Activated naive CD8-positive, alpha-beta T cell (primary cell): ENCODE results near the gene SSTR1.
A peak's percentile ranks its signal among the peaks of the same experiment; 100 is the strongest.

Experiments
- H3K27ac Mint-ChIP-seq: one replicate; pipeline ENCODE4 v1.8.0; 2021; ENCODE audit warnings: mixed read lengths
- H3K27me3 Mint-ChIP-seq: one replicate; pipeline ENCODE4 v1.8.0; 2021; ENCODE audit warnings: mixed read lengths
- H3K36me3 Mint-ChIP-seq: one replicate; pipeline ENCODE4 v1.8.0; 2021; ENCODE audit warnings: mixed read lengths
- H3K4me1 Mint-ChIP-seq: one replicate; pipeline ENCODE4 v1.8.0; 2021; ENCODE audit warnings: low read depth, mixed read lengths
- H3K4me3 Mint-ChIP-seq: one replicate; pipeline ENCODE4 v1.8.0; 2021; ENCODE audit warnings: mild to moderate bottlenecking, mixed read lengths
- H3K9me3 Mint-ChIP-seq: one replicate; pipeline ENCODE4 v1.8.0; 2021; ENCODE audit warnings: low read depth, mixed read lengths

The SSTR1 gene

DNA sequence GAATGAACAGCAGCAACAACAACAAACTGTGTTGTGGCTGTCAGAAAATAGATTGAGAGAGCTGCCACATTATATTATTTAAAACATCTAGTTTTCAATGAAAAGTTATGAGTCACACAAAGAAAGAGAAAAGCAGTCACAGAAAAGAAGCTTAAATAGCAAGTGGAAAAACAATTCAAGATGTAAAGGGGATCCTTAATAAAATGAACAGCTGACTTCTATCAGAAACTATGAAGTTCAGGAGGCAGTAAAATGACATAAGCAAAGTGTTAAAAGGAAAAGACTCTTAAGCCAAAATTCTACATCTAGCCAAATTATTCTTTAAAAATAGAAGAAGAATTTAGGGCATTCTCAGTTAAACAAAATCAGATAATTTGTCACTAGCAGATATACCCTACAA, 42.6 kb downstream of the SSTR1 start:
- Mint-ChIP-seq H3K36me3 (no peaks in the 10 kb centered on the region), H3K27ac (no peak overlapping the region), H3K27me3 (peaks cover 14% of the 10 kb centered on the region), H3K4me3 (no peak overlapping the region), H3K9me3 (no peaks in the 10 kb centered on the region), H3K4me1 (peaks cover 2% of the 10 kb centered on the region)

DNA sequence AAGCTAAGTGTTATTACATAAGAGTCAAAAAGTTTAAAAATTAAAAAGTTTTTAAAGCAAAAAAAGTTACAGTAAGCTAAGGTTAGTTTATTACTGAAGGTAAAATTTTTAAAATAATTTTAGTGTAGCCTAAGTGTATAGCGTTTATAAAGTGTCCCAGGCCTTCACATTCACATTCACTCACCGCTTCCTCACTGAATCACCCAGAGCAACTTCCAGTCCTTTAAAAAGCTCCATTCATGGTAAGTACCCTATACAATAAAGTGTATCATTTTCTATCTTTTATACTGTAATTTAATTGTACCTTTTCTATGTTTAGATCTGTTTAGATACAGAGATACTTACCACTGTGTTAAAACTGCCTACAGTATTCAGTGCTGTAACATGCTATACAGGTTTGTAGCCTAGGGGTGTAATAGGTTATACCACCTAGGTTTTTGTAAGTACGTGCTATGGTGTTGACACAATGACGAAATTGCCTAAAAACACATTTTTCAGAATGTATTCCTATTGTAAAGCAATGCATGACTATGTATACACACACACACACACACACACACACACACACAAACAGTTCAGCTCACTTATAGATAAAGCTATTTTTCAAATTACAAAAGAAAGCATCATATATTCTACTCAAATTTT, 44.5 kb downstream of the SSTR1 start:
- H3K36me3 Mint-ChIP-seq, result no peaks in the 10 kb centered on the region
- H3K27me3 Mint-ChIP-seq, result peaks cover 19% of the 10 kb centered on the region
- H3K4me3 Mint-ChIP-seq, result no peak overlapping the region
- H3K4me1 Mint-ChIP-seq, result peaks cover 9% of the 10 kb centered on the region
- H3K9me3 Mint-ChIP-seq, result no peaks in the 10 kb centered on the region
- no peak overlapping the region for H3K27ac Mint-ChIP-seq

DNA sequence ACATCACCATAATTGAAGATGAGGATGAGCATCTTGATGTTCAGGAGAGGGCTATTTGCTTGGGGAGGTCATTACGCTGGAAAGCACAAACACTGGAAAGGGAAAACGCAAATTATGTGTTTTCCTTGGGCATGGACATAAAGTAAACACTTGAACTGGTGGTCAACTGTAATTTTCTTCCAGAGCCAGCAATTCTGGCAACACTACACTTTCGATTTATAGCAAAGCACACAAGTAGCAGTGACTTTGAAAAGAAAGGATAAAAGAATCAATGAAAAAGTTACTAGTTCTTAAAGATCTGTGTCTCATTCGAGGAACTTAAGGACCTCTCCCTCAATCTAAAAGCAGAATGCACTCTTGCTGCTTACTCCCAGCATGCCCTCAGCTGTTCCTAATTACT, 46.0 kb downstream of the SSTR1 start:
- Mint-ChIP-seq H3K27me3 (peaks cover 25% of the 10 kb centered on the region), H3K27ac (no peak overlapping the region), H3K36me3 (no peaks in the 10 kb centered on the region), H3K9me3 (no peaks in the 10 kb centered on the region), H3K4me3 (no peak overlapping the region), H3K4me1 (peaks cover 9% of the 10 kb centered on the region)

DNA sequence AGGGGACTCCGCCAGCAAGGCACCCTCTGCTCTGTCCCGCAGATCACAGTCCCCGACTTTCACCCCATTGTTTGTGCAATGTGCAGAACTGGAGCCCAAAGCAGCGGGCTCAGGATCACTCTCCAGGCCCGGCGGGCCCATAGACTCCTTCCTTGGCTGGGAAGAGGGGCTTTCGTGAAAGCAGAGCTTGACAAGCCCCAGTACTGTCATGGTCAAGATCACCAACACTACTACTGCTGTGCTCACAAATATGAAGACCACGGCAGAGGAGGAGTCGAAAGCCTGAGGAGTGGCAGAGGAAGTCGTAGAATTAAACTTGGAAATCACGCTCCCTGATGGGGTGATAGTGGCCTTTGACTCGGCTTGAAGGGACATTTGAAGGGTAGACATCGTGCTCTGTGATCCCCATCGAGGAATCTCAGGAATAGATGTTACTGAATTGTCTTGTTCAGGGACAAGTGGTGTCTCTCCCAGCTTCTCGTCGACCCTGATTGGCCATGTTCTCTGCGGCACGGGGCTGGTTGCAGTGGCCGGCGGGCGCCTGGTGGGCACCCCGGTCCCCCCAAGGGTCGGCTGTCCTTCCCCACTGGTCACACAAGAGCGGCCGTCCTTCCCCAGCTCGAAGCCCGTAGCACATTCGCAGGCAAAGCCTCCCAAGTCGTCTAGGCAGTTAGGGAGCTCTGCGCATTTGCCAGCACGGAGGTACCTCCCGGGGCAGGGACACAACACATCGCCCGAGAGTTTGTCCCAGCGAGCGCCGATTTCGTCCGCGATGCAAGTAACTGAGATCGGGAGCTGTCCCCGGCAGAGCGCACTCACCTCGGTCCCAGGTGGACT, 47.1 kb downstream of the SSTR1 start:
- Mint-ChIP-seq H3K4me1 (peaks cover 9% of the 10 kb centered on the region), H3K27me3 (peaks cover 25% of the 10 kb centered on the region), H3K36me3 (no peaks in the 10 kb centered on the region), H3K4me3 (peak overlapping the region; percentile 46), H3K27ac (no peak overlapping the region), H3K9me3 (no peaks in the 10 kb centered on the region)

DNA sequence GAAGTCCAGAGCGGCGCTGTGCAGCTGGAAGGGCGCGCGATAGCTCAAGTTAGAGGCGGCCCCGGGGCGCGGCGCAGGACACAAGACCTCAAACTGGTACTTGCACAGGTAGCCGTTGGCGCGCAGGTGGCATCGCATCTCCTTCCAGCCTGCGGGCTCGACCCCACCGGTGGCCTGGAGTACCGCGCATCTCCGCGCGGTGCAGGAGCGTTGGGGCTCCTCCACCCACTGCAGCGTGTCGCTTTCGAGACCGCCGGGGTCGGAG, 47.6 kb downstream of the SSTR1 start:
- peak overlapping the region; percentile 46 for H3K4me3 Mint-ChIP-seq
- H3K27me3 Mint-ChIP-seq, result peaks cover 29% of the 10 kb centered on the region
- H3K36me3 Mint-ChIP-seq, result no peaks in the 10 kb centered on the region

DNA sequence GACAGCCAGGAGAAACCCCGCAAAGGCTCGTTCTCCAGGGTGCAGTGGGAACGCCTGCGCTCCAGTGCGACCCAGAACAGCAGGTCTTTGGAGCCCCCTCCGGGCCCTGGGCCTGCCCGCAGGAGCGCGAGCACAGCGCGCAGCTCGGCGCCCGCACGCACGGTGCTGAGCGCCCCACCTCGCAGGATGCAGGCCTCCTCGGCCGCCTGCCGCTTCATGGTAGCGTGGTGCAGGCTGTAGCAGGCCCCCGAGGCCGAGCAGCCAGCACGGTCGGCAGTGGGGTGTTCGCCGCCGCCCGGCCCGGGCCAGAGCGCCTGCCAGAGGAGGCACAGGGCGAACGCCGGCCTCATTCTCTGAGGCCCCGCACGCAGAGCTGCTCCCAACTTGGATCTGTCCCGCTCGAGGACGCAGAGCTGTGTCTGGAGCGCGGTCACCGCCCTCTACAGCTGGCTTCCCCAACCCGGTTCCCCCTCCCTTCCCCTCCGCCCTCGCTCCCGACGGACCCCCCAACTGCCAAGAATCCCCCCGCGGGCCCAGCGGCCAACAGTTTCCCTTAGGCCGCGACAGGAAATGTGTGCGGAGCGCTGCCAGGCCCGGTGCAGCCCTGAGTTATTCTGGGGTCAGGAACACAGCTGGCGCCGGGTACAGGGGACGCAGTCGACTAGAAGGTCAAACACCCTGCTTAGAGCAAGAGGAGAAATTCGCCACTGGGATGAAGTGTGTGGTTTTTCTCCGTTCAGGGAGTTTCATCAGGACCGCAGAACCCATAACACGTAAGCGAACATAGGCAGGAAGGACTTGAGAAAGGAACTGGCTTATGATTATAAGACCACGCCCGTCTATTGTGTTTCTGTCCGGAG, 48.2 kb downstream of the SSTR1 start, which contains the start of gene CLEC14A:
TSS of gene CLEC14A (minus strand) at position 421 of the 860 bp plus-strand sequence. CDS start at position 350, 71 bp downstream.
- H3K36me3 Mint-ChIP-seq, result no peaks in the 10 kb centered on the region
- H3K27me3 Mint-ChIP-seq, result peaks cover 29% of the 10 kb centered on the region
- no peak within 1 kb of the TSS for H3K27ac Mint-ChIP-seq
- peak within 1 kb of the TSS; percentile 80 for H3K4me3 Mint-ChIP-seq
- no peaks in the 10 kb centered on the region for H3K9me3 Mint-ChIP-seq
- peaks cover 9% of the 10 kb centered on the region for H3K4me1 Mint-ChIP-seq

More for the DNA sequence above, 47.6 kb downstream of the SSTR1 start:
- no peak overlapping the region for H3K27ac Mint-ChIP-seq
- peaks cover 9% of the 10 kb centered on the region for H3K4me1 Mint-ChIP-seq
- H3K9me3 Mint-ChIP-seq, result no peaks in the 10 kb centered on the region

DNA sequence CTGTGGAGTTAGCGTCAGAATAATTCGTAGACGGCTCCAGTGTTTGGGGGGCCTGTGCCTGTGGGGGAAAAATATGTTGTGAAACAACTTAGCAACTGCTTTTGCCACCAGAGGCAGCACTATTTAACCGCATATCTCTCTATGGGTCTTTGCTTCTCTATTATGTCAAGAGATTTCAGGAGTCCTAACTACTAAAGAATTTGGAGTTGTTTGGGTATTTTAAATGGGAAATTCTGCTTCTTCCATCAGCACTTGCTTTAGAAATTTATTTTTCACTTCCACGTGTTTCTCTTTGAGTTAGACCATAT, 48.8 kb downstream of the SSTR1 start:
- Mint-ChIP-seq H3K4me1 (peaks cover 9% of the 10 kb centered on the region), H3K27ac (no peak overlapping the region), H3K9me3 (peaks cover 2% of the 10 kb centered on the region), H3K36me3 (no peaks in the 10 kb centered on the region), H3K27me3 (peaks cover 28% of the 10 kb centered on the region), H3K4me3 (peak overlapping the region; percentile 80)

DNA sequence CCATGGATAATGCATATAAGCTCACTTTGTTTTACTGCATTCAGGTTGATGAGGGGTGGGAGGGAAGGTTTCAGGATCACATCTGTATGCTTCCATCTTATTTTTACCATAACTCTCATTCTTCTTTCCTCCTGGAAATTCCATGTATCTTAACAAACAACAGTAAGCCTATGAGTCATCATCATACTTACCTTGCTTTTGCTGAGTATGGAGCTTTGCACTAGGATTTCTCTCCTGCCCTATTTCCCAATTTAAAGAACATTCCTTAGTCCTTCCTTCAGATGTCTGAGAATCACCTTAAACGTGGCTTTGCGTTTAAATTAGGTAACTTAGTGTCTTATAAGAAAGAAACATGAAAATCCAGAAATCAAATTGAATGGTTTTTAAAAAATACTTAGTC, 49.8 kb downstream of the SSTR1 start:
- Mint-ChIP-seq H3K4me3 (no peak overlapping the region), H3K27ac (no peak overlapping the region), H3K27me3 (peaks cover 28% of the 10 kb centered on the region), H3K36me3 (no peaks in the 10 kb centered on the region), H3K9me3 (peaks cover 6% of the 10 kb centered on the region), H3K4me1 (peaks cover 9% of the 10 kb centered on the region)

DNA sequence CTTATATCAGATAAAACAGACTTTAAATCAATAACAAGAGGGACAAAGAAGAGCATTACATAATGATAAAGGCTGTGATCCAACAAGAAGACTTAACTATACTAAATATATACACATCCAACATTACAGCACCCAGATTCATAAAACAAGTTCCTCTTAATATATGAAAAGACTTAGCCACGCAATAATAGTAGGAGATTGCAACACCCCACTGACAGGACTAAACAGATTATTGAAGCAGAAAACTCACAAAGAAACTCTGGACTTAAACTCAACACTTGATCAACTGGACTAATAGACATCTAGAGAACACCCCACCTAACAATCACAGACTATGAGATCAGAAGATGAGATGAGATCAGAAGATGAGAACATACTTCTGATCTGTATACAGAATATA, 53.9 kb downstream of the SSTR1 start:
- Mint-ChIP-seq H3K36me3 (peaks cover 3% of the 10 kb centered on the region), H3K9me3 (peaks cover 12% of the 10 kb centered on the region), H3K4me3 (no peak overlapping the region), H3K4me1 (peaks cover 1% of the 10 kb centered on the region), H3K27me3 (peaks cover 18% of the 10 kb centered on the region), H3K27ac (no peak overlapping the region)
